NCI-H748 (cell line): ENCODE results near the gene ZCCHC9.
"Not testable (repeated sequence)": the region's sequence is repeated elsewhere in the genome, so short reads cannot be mapped to it uniquely, and the experiment has no call there.

Source experiments
- DNase-seq: peaks from one replicate; lab custom pipeline; 2025; ENCODE audit not compliant: unreplicated experiment; lab: John Stamatoyannopoulos, UW

The ZCCHC9 gene

GRCh38 chr5:81303563-81303962, 2.2 kb downstream of the ZCCHC9 start:
- no peak for DNase-seq

GRCh38 chr5:81305785-81306184, 4.4 kb downstream of the ZCCHC9 start:
- no peak for DNase-seq

- no peak for DNase-seq
Observed at GRCh38 chr5:81308836-81309235, 7.4 kb downstream of the ZCCHC9 start.

GRCh38 chr5:81310402-81311063, 9.1 kb downstream of the ZCCHC9 start:
- no peak for DNase-seq

GRCh38 chr5:81313278-81313677, 11.9 kb downstream of the ZCCHC9 start:
- no peak for DNase-seq

GRCh38 chr5:81313686-81314085, 12.3 kb downstream of the ZCCHC9 start:
- no peak for DNase-seq

GRCh38 chr5:81314581-81314980, 13.2 kb downstream of the ZCCHC9 start:
- no peak for DNase-seq

GRCh38 chr5:81315336-81315735, 13.9 kb downstream of the ZCCHC9 start:
- no peak for DNase-seq

- no peak for DNase-seq
Observed at GRCh38 chr5:81315830-81316229, 14.4 kb downstream of the ZCCHC9 start.

GRCh38 chr5:81316571-81316970, 15.2 kb downstream of the ZCCHC9 start:
- no peak for DNase-seq

GRCh38 chr5:81317536-81317935, 16.1 kb downstream of the ZCCHC9 start:
- DNase-seq, result no peak

GRCh38 chr5:81326554-81326953, 25.2 kb downstream of the ZCCHC9 start:
- DNase-seq, result no peak

- DNase-seq, result no peak
Observed at GRCh38 chr5:81334304-81335061, 33.1 kb downstream of the ZCCHC9 start.

GRCh38 chr5:81335946-81336345, 34.6 kb downstream of the ZCCHC9 start:
- no peak for DNase-seq

- no peak for DNase-seq
Observed at GRCh38 chr5:81336556-81336955, 35.2 kb downstream of the ZCCHC9 start.

GRCh38 chr5:81337803-81338202, 36.4 kb downstream of the ZCCHC9 start:
- DNase-seq, result no peak

- DNase-seq, result not testable (repeated sequence)
Observed at GRCh38 chr5:81338213-81338612, 36.8 kb downstream of the ZCCHC9 start.

- no peak for DNase-seq
Observed at GRCh38 chr5:81344736-81345135, 43.3 kb downstream of the ZCCHC9 start.

GRCh38 chr5:81345411-81346003, 44.1 kb downstream of the ZCCHC9 start:
- DNase-seq, result no peak

GRCh38 chr5:81349161-81349560, 47.8 kb downstream of the ZCCHC9 start:
- DNase-seq, result no peak

- no peak for DNase-seq
Observed at GRCh38 chr5:81350507-81350906, 49.1 kb downstream of the ZCCHC9 start.

- DNase-seq, result no peak
Observed at GRCh38 chr5:81353189-81353588, 51.8 kb downstream of the ZCCHC9 start.
